ENCODE measurements around the gene FAM25A.

- TF ChIP-seq CTCF (IDR thresholded peaks at IDR 0.05) (no peak), TCF7L2 (IDR thresholded peaks at IDR 0.05; ENCODE audit: low read depth, low read length) (no peak), REST (IDR thresholded peaks at IDR 0.05; ENCODE audit: insufficient read depth in 1 of 2, low read depth in 2 of 2, low read length in 1 of 2) (no peak), POLR2AphosphoS5 (IDR thresholded peaks at IDR 0.05; ENCODE audit: low read depth, low read length) (no peak)
Measured at GRCh38 chr10:86979977-86980448, 40.1 kb upstream of the FAM25A start.
